ENCODE measurements around the gene SPSB2.

DNA sequence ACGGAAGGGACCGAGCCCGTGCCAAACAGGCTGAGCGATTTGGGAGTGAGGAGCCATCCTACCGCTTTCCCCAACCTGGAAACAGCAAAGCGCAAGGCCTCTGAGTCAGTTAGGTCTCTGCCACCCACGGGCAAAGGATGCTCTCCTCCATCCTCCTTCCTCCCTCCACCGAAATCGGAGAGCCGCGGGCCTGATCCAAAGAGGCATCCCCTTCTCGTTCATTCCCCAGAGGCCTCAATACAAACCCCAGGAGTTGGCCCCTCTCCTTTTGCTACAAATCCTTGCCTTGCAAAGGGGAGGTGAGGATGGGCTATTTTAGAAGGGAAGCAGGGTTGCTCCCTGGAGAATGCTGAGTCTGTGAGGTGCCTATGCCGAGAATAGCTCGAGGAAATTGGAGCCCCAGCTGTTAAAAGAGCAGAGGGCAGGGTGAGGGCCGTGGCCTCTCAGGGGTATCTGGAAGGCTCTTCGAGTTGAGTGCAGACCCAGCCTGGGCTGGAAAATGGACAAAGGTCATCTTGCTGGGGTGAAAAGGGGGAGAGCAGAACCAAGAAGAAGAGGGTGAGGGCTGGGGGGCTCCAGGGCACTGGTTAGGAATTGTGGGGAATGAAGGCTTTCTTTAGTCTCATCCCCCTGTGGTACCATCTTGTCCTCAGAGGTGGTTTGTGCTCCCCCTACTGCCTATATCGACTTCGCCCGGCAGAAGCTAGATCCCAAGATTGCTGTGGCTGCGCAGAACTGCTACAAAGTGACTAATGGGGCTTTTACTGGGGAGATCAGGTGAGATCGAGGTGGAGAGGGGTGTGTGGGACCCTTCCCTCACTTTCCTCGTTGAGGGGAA, 4.7 kb downstream of the SPSB2 start:
- no peak for TF ChIP-seq POLR2AphosphoS5 (IDR thresholded peaks at IDR 0.05)
- TF ChIP-seq, protein P1, sequence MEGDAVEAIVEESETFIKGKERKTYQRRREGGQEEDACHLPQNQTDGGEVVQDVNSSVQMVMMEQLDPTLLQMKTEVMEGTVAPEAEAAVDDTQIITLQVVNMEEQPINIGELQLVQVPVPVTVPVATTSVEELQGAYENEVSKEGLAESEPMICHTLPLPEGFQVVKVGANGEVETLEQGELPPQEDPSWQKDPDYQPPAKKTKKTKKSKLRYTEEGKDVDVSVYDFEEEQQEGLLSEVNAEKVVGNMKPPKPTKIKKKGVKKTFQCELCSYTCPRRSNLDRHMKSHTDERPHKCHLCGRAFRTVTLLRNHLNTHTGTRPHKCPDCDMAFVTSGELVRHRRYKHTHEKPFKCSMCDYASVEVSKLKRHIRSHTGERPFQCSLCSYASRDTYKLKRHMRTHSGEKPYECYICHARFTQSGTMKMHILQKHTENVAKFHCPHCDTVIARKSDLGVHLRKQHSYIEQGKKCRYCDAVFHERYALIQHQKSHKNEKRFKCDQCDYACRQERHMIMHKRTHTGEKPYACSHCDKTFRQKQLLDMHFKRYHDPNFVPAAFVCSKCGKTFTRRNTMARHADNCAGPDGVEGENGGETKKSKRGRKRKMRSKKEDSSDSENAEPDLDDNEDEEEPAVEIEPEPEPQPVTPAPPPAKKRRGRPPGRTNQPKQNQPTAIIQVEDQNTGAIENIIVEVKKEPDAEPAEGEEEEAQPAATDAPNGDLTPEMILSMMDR (IDR thresholded peaks at IDR 0.05 in 8 of 11, conservative IDR thresholded peaks at IDR 0.05 in 3 of 11), result no peak

Data from spleen (tissue), 7 donors.